ENCODE measurements around the gene SLIT1.

DNA sequence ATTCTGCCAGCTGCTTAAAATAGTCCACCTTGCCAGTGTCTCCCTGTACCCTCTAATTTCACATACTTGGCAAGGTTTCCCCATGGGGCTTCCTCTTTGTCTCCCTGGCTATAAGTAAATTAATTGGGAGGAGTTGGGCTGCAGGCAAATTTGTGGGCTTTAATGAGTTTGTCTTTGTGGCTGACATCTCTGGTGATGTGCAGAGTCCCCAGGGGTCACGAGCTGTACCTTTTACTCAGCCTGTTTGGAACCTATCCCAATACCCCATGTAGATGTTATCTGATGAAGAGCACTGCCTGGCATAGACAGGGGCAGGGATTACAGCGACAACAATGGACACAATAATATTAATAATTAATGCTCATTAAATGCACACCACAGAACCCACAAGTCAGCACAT is 132.5 kb downstream of the SLIT1 start:
- no peak for TF ChIP-seq POU6F1 (CRISPR knock-in tag; IDR thresholded peaks at IDR 0.05; ENCODE audit: borderline replicate concordance, low read depth)
- no peak for TF ChIP-seq ZFP3 (CRISPR knock-in tag; IDR thresholded peaks at IDR 0.05)
- TF ChIP-seq ZFP30 (CRISPR knock-in tag; IDR thresholded peaks at IDR 0.05) = no peak
- no peak for TF ChIP-seq BACH2 (CRISPR knock-in tag; IDR thresholded peaks at IDR 0.05; ENCODE audit: borderline replicate concordance)
- TF ChIP-seq RARB (CRISPR knock-in tag; IDR thresholded peaks at IDR 0.05) = no peak
- no peak for TF ChIP-seq SNAI2 (CRISPR knock-in tag; IDR thresholded peaks at IDR 0.05)
- TF ChIP-seq CSDC2 (CRISPR knock-in tag; IDR thresholded peaks at IDR 0.05) = no peak
- TF ChIP-seq, protein P1, sequence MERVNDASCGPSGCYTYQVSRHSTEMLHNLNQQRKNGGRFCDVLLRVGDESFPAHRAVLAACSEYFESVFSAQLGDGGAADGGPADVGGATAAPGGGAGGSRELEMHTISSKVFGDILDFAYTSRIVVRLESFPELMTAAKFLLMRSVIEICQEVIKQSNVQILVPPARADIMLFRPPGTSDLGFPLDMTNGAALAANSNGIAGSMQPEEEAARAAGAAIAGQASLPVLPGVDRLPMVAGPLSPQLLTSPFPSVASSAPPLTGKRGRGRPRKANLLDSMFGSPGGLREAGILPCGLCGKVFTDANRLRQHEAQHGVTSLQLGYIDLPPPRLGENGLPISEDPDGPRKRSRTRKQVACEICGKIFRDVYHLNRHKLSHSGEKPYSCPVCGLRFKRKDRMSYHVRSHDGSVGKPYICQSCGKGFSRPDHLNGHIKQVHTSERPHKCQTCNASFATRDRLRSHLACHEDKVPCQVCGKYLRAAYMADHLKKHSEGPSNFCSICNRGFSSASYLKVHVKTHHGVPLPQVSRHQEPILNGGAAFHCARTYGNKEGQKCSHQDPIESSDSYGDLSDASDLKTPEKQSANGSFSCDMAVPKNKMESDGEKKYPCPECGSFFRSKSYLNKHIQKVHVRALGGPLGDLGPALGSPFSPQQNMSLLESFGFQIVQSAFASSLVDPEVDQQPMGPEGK (CRISPR knock-in tag; IDR thresholded peaks at IDR 0.05; ENCODE audit: borderline replicate concordance) = no peak
